ENCODE measurements around the gene REEP1. TPM values are rescaled to one million over a fixed set of nuclear protein-coding genes. Genes with fewer than 3 reads are reported as not detected.
"Not testable (repeated sequence)": the region's sequence is repeated elsewhere in the genome, so short reads cannot be mapped to it uniquely, and the experiment has no call there.

The REEP1 gene
- total RNA-seq, 1 experiment from 2014 or later, result 5.3 TPM

DNA sequence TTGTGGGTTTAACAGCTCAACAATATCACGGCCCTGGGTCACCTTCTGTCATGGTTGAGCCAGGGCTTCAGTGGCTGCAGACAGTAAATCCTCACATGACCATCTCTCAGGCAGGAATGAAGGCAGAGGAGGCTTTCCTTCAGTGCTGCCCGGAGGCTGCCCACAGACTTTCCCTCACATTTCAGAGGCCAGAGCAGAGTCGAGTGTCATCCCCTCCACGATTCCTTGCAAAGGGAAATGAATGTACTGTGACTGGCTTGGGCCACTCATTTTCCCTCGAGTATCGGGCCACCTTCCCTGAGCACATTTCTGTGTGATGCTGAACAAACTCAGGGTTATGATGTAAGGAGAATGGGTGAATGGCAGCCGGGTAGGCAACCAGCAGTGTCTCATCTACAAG is 10.0 kb upstream of the REEP1 start:
- no TSS peak for BruUV-seq (replicated peaks)
- peaks cover 33% of the 10 kb centered on the region for H3K27me3 Mint-ChIP-seq (ENCODE audit: unreplicated experiment)

DNA sequence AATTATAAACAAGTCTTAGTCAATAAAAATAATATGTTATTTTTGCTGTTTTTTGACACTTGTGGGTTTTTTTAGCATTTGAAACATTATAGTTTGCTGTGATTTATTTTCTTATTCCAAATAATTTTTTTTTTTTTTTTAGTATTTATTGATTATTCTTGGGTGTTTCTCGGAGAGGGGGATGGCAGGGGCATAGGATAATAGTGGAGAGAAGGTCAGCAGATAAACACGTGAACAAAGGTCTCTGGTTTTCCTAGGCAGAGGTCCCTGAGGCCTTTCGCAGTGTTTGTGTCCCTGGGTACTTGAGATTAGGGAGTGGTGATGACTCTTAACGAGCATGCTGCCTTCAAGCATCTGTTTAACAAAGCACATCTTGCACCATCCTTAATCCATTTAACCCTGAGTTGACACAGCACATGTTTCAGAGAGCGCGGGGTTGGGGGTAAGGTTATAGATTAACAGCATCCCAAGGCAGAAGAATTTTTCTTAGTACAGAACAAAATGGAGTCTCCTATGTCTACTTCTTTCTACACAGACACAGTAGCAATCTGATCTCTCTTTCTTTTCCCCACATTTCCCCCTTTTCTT is 8.5 kb upstream of the REEP1 start:
- H3K4me3 Mint-ChIP-seq (ENCODE audit: low read depth, unreplicated experiment); H3K9me3 Mint-ChIP-seq (ENCODE audit: low read depth, unreplicated experiment); H3K27ac Mint-ChIP-seq (ENCODE audit: unreplicated experiment); DNase-seq; intact Hi-C loops (cut with micrococcal nuclease; ENCODE audit: unreplicated experiment); CTCF ChIA-PET; BruUV-seq (replicated peaks); H3K4me1 Mint-ChIP-seq (ENCODE audit: low read depth, unreplicated experiment); H3K36me3 Mint-ChIP-seq (ENCODE audit: insufficient read depth, unreplicated experiment): not testable (repeated sequence)
- H3K27me3 Mint-ChIP-seq (ENCODE audit: unreplicated experiment), result peaks cover 42% of the 10 kb centered on the region

More for the DNA sequence above, 10.0 kb upstream of the REEP1 start:
- TF ChIP-seq, protein P1, sequence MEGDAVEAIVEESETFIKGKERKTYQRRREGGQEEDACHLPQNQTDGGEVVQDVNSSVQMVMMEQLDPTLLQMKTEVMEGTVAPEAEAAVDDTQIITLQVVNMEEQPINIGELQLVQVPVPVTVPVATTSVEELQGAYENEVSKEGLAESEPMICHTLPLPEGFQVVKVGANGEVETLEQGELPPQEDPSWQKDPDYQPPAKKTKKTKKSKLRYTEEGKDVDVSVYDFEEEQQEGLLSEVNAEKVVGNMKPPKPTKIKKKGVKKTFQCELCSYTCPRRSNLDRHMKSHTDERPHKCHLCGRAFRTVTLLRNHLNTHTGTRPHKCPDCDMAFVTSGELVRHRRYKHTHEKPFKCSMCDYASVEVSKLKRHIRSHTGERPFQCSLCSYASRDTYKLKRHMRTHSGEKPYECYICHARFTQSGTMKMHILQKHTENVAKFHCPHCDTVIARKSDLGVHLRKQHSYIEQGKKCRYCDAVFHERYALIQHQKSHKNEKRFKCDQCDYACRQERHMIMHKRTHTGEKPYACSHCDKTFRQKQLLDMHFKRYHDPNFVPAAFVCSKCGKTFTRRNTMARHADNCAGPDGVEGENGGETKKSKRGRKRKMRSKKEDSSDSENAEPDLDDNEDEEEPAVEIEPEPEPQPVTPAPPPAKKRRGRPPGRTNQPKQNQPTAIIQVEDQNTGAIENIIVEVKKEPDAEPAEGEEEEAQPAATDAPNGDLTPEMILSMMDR (IDR thresholded peaks at IDR 0.05; ENCODE audit: unreplicated experiment), result no peak
- Mint-ChIP-seq H3K36me3 (ENCODE audit: insufficient read depth, unreplicated experiment) (no peaks in the 10 kb centered on the region), H3K4me1 (ENCODE audit: low read depth, unreplicated experiment) (no peaks in the 10 kb centered on the region), H3K9me3 (ENCODE audit: low read depth, unreplicated experiment) (no peaks in the 10 kb centered on the region), H3K4me3 (ENCODE audit: low read depth, unreplicated experiment) (no peak overlapping the region), H3K27ac (ENCODE audit: unreplicated experiment) (no peak overlapping the region)
- DNase-seq, result no peak
- CTCF ChIA-PET, result interaction anchor here (0.7 kb wide), 1 partner anchor 132 kb away, joined by 3 read pairs; no protein-coding TSS in a partner anchor
- intact Hi-C loops (cut with micrococcal nuclease; ENCODE audit: unreplicated experiment), result no loop called here

DNA sequence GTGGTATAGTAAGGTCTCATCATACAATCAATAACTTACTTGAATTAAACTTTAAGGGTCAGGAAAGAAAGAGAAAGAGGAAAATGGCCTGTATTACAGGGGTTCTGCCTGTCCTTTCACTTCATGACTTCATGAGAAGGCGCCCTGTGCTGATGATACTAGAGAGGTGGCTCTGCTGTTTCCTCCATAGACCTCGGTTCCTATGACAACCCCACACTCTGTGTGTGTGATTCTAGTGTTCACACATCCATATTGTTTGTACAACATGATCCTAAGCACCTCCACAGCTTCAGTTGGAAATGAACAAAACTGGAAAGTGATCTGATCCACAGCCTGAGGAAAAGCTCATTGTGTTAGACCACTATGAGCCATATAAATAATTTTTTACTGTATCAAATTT is 7.0 kb upstream of the REEP1 start:
- CTCF ChIA-PET, result no interaction called here
- peaks cover 5% of the 10 kb centered on the region for H3K9me3 Mint-ChIP-seq (ENCODE audit: low read depth, unreplicated experiment)
- no peak for DNase-seq
- no peak overlapping the region for H3K27ac Mint-ChIP-seq (ENCODE audit: unreplicated experiment)
- no TSS peak for BruUV-seq (replicated peaks)
- no peaks in the 10 kb centered on the region for H3K4me1 Mint-ChIP-seq (ENCODE audit: low read depth, unreplicated experiment)
- no peaks in the 10 kb centered on the region for H3K36me3 Mint-ChIP-seq (ENCODE audit: insufficient read depth, unreplicated experiment)
- intact Hi-C loops (cut with micrococcal nuclease; ENCODE audit: unreplicated experiment), result no loop called here
- peaks cover 57% of the 10 kb centered on the region for H3K27me3 Mint-ChIP-seq (ENCODE audit: unreplicated experiment)
- no peak overlapping the region for H3K4me3 Mint-ChIP-seq (ENCODE audit: low read depth, unreplicated experiment)
- TF ChIP-seq, protein P1 (IDR thresholded peaks at IDR 0.05; ENCODE audit: unreplicated experiment), result no peak

DNA sequence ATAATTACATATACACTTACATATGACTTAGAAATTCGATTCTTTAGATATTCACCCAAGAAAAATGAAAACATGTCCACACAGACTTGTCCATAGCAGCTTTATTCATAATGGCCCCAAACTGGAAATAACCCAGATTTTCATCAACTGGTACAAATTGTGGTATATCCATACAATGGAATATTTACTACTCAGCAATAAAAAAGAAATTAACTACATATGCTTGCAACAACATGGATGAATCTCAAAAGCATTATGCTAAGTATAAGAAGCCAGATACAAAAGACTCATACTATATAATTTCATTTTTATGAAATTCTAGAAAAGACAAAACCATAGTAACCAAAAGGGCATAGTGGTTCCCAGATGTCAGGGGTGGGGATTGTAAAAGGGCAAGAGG is 5.1 kb upstream of the REEP1 start:
- no peak overlapping the region for H3K4me3 Mint-ChIP-seq (ENCODE audit: low read depth, unreplicated experiment)
- peaks cover 4% of the 10 kb centered on the region for H3K36me3 Mint-ChIP-seq (ENCODE audit: insufficient read depth, unreplicated experiment)
- no peak overlapping the region for H3K27ac Mint-ChIP-seq (ENCODE audit: unreplicated experiment)
- TF ChIP-seq, protein P1 (IDR thresholded peaks at IDR 0.05; ENCODE audit: unreplicated experiment), result no peak
- DNase-seq, result no peak
- H3K27me3 Mint-ChIP-seq (ENCODE audit: unreplicated experiment), result peaks cover 56% of the 10 kb centered on the region
- intact Hi-C loops (cut with micrococcal nuclease; ENCODE audit: unreplicated experiment), result no loop called here
- CTCF ChIA-PET, result no interaction called here
- no TSS peak for BruUV-seq (replicated peaks)
- H3K9me3 Mint-ChIP-seq (ENCODE audit: low read depth, unreplicated experiment), result peaks cover 5% of the 10 kb centered on the region
- peaks cover 6% of the 10 kb centered on the region for H3K4me1 Mint-ChIP-seq (ENCODE audit: low read depth, unreplicated experiment)

DNA sequence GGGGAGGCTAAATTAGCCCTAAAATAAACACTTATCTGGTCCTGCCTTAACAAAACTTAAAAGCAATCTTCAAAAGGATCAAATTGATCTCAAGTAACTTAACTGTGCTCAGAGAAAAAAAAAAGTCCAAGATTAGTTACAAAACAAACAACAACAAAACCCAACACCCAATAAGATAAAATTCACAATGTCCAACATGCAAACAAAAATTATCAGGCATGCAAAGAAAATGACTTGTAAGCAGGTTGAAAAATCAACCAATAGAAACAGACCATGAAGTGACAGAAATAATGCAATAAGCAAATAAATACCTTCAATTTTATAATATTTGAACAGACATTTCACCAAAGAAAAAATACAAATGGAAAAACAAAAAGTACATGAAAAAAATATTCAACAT is 4.0 kb upstream of the REEP1 start:
- intact Hi-C loops (cut with micrococcal nuclease; ENCODE audit: unreplicated experiment), result no loop called here
- H3K4me1 Mint-ChIP-seq (ENCODE audit: low read depth, unreplicated experiment), result peaks cover 11% of the 10 kb centered on the region
- BruUV-seq (replicated peaks), result no TSS peak
- H3K27ac Mint-ChIP-seq (ENCODE audit: unreplicated experiment), result no peak overlapping the region
- peaks cover 11% of the 10 kb centered on the region for H3K36me3 Mint-ChIP-seq (ENCODE audit: insufficient read depth, unreplicated experiment)
- DNase-seq, result no peak
- H3K4me3 Mint-ChIP-seq (ENCODE audit: low read depth, unreplicated experiment), result no peak overlapping the region
- TF ChIP-seq, protein P1 (IDR thresholded peaks at IDR 0.05; ENCODE audit: unreplicated experiment), result no peak
- H3K27me3 Mint-ChIP-seq (ENCODE audit: unreplicated experiment), result peaks cover 46% of the 10 kb centered on the region
- CTCF ChIA-PET, result interaction anchor here (0.6 kb wide), 1 partner anchor 530 kb away, joined by 3 read pairs; no protein-coding TSS in a partner anchor
- H3K9me3 Mint-ChIP-seq (ENCODE audit: low read depth, unreplicated experiment), result peaks cover 5% of the 10 kb centered on the region
